Cardiac muscle cell (in vitro differentiated cells and primary cell): Measurements from ENCODE around the gene MAPK10. TPM values are rescaled to one million over a fixed set of nuclear protein-coding genes. Genes with fewer than 3 reads are reported as not detected.

Experiments used
- polyA plus RNA-seq: library from polyadenylated mRNA; unstranded; fragments of >200 nt; fragmentation: Nextera tagmentation; extraction: Ambion mirVana; gene quantifications from 2 replicates; pipeline ENCODE4 v1.2.1, GENCODE V29; 2016
- total RNA-seq: library from RNA; depleted of rRNA; stranded (reverse); fragments of >200 nt; gene quantifications from 2 replicates; pipeline ENCODE4 v1.2.3, GENCODE V29; 2016

The MAPK10 gene
- total and polyA plus RNA-seq, 2 experiments from 2014 or later: 13.9 to 22.8 TPM

Other genes with a start within 250 kb of the MAPK10 start
- 29.2 and 38.2 TPM in 2 replicates for gene PTPN13, start 234.3 kb upstream of the MAPK10 start, total RNA-seq
- gene PTPN13, start 234.3 kb upstream of the MAPK10 start, polyA plus RNA-seq: 14.4 and 19.0 TPM in 2 replicates